Central memory CD8-positive, alpha-beta T cell (primary cell): ENCODE results near the gene MERTK.

ENCODE experiments used
- ATAC-seq: fragments of 150-1000 bp; cut with Tn5 transposase; replicated peaks from 2 replicates; pipeline ENCODE4 v1.10.0; 2022; ENCODE audit warnings: mild to moderate bottlenecking, moderate FRiP score, moderate number of reproducible peaks; ENCODE audit not compliant: poor library complexity, severe bottlenecking; ENCODE audit errors: extremely low read depth
- DNase-seq, 2 donors: peaks; one replicate each; pipeline ENCODE4 v3.0.0; 2021; ENCODE audit warnings: low spot score in 2 of 2
- H3K27ac Mint-ChIP-seq: one replicate; pipeline ENCODE4 v1.8.0; 2022; ENCODE audit warnings: low read depth, mild to moderate bottlenecking, moderate library complexity, mixed read lengths
- H3K27me3 Mint-ChIP-seq: one replicate; pipeline ENCODE4 v1.8.0; 2022; ENCODE audit warnings: mixed read lengths
- H3K36me3 Mint-ChIP-seq: one replicate; pipeline ENCODE4 v1.8.0; 2022; ENCODE audit warnings: mild to moderate bottlenecking, moderate library complexity, mixed read lengths; ENCODE audit not compliant: insufficient read depth
- H3K4me1 Mint-ChIP-seq: one replicate; pipeline ENCODE4 v1.8.0; 2022; ENCODE audit warnings: mixed read lengths
- H3K4me3 Mint-ChIP-seq: one replicate; pipeline ENCODE4 v1.8.0; 2022; ENCODE audit warnings: mild to moderate bottlenecking, moderate library complexity, mixed read lengths
- H3K9me3 Mint-ChIP-seq: one replicate; pipeline ENCODE4 v1.8.0; 2022; ENCODE audit warnings: mixed read lengths

Gene MERTK

DNA sequence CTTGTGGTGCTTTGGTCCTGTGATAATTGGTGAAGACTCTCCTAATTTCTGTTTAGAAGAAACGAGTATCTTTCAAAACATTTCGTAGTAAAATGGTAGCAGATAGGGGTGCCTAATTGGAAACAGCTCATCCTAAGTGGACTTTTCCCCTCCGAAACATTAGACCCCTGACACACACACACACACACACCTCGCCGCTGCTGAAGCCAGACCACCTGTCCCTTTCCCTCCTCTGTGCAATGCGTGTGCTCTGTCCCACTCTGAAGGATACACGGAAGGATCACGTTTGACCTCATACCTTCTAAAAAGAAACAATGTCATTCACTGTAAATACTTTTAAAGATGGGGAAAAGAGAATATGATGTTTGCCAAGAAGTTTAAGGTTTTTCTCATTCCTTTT lies 120.4 kb downstream of the MERTK start:
- Mint-ChIP-seq H3K36me3 (peaks cover 3% of the 10 kb centered on the region), H3K4me1 (no peaks in the 10 kb centered on the region), H3K27ac (no peak overlapping the region), H3K9me3 (no peaks in the 10 kb centered on the region), H3K27me3 (peaks cover 69% of the 10 kb centered on the region), H3K4me3 (no peak overlapping the region)
- ATAC-seq (no peak), DNase-seq (no peak)

GRCh38 chr2:112019569-112019982 lies 121.2 kb downstream of the MERTK start:
- no peaks in the 10 kb centered on the region for H3K9me3 Mint-ChIP-seq
- H3K4me1 Mint-ChIP-seq = no peaks in the 10 kb centered on the region
- no peak overlapping the region for H3K4me3 Mint-ChIP-seq
- DNase-seq = no peak
- ATAC-seq = no peak
- H3K27ac Mint-ChIP-seq = no peak overlapping the region
- peaks cover 3% of the 10 kb centered on the region for H3K36me3 Mint-ChIP-seq
- H3K27me3 Mint-ChIP-seq = peaks cover 69% of the 10 kb centered on the region

GRCh38 chr2:112020561-112020960 lies 122.2 kb downstream of the MERTK start:
- H3K4me1 Mint-ChIP-seq = no peaks in the 10 kb centered on the region
- no peak overlapping the region for H3K27ac Mint-ChIP-seq
- no peaks in the 10 kb centered on the region for H3K9me3 Mint-ChIP-seq
- peaks cover 62% of the 10 kb centered on the region for H3K27me3 Mint-ChIP-seq
- DNase-seq (no peak), ATAC-seq (no peak)
- peaks cover 3% of the 10 kb centered on the region for H3K36me3 Mint-ChIP-seq
- H3K4me3 Mint-ChIP-seq = no peak overlapping the region

DNA sequence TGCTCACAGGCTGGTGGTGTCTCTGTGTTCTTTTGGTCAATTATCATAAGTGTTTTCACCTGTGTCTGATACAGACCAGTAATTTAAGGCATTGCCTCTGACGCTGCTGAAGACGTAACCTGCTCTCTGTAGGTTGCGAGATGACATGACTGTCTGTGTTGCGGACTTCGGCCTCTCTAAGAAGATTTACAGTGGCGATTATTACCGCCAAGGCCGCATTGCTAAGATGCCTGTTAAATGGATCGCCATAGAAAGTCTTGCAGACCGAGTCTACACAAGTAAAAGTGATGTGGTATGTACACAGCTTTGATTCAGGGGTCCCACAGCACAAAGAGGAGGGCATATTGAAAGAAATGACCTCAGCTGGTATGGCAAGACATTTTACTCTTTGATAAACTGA lies 122.9 kb downstream of the MERTK start:
- DNase-seq = no peak
- no peak overlapping the region for H3K27ac Mint-ChIP-seq
- no peaks in the 10 kb centered on the region for H3K9me3 Mint-ChIP-seq
- H3K36me3 Mint-ChIP-seq = peaks cover 3% of the 10 kb centered on the region
- no peak overlapping the region for H3K4me3 Mint-ChIP-seq
- H3K4me1 Mint-ChIP-seq = no peaks in the 10 kb centered on the region
- ATAC-seq = no peak
- peaks cover 55% of the 10 kb centered on the region for H3K27me3 Mint-ChIP-seq

DNA sequence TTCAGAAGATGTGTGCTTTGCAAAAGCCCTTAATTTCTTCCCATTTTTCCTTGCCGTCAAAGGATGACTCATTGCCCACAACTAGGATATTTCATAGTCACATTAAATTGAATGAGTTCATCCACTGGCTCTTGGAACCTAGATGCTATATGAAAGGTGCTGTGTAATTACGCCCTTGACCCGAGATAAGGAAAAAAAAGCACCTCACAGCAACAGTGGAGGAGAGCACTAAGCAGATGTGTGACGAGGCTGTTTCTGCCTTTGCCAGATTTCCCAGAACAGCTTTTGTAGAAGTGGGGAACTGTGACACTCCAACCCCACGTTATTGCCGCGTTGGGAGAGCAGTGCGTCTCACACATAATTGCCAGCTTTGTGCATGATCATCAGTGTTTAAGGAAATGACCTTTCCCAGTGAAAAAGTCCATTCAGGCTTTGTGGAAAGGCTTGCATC lies 123.4 kb downstream of the MERTK start:
- H3K27ac Mint-ChIP-seq = no peak overlapping the region
- ATAC-seq = no peak
- no peak overlapping the region for H3K4me3 Mint-ChIP-seq
- H3K36me3 Mint-ChIP-seq = peaks cover 3% of the 10 kb centered on the region
- peaks cover 50% of the 10 kb centered on the region for H3K27me3 Mint-ChIP-seq
- H3K9me3 Mint-ChIP-seq = no peaks in the 10 kb centered on the region
- no peak for DNase-seq
- H3K4me1 Mint-ChIP-seq = no peaks in the 10 kb centered on the region

DNA sequence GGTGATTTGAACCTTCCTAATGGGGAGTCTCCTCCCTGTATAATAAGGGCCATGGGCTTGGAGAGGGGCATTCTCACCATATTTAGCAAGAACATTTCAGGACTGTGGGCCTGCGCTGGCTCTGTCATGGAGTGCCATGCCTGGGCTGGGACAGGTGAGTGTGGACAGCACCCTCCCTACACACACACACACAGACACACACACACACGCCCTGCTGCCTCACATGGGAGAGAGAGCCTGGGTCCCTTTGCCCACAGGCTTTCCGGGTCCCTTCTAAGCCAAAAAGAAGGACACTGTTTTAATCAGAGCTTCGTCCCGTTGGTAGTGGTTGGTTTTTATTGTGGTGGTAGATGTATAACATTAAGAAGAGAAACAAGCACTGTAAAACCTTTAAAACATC lies 125.3 kb downstream of the MERTK start:
- H3K9me3 Mint-ChIP-seq = no peaks in the 10 kb centered on the region

GRCh38 chr2:112024231-112024630 lies 125.8 kb downstream of the MERTK start:
- H3K9me3 Mint-ChIP-seq = no peaks in the 10 kb centered on the region
- H3K36me3 Mint-ChIP-seq = no peaks in the 10 kb centered on the region
- H3K4me3 Mint-ChIP-seq = no peak overlapping the region
- DNase-seq (no peak), ATAC-seq (no peak)
- no peak overlapping the region for H3K27ac Mint-ChIP-seq
- peaks cover 35% of the 10 kb centered on the region for H3K27me3 Mint-ChIP-seq
- no peaks in the 10 kb centered on the region for H3K4me1 Mint-ChIP-seq

More for the DNA sequence above, 125.3 kb downstream of the MERTK start:
- peaks cover 39% of the 10 kb centered on the region for H3K27me3 Mint-ChIP-seq
- no peak overlapping the region for H3K27ac Mint-ChIP-seq
- no peaks in the 10 kb centered on the region for H3K36me3 Mint-ChIP-seq
- ATAC-seq (no peak), DNase-seq (no peak)
- no peaks in the 10 kb centered on the region for H3K4me1 Mint-ChIP-seq
- H3K4me3 Mint-ChIP-seq = no peak overlapping the region

DNA sequence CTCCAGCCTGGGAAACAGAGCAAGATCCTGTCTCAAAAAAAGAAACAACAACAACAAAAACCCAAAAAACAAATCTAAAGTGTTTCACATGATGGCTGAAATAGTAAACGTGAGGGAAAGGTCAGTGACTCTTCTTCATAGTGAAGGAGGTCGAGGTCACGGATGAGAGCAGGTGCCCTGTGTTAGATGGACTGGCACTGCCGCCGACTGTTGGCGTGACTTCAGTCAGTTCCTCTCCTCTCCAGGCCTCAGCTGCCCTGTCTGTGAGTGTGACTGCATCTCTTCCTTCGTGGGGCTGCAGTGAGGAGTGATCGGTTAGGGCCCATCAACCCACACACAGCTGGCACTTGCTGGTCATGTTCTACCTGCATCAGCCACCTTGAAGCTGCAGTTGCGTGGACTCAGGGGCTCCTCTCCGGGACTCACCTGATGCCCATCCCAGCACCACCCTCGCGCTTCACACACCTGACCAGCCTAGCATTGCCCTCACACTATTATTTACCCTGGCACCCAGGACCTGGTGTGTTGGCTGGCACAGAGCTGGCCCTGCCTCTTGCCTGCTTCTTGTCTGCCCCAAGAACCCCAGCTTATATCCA lies 126.6 kb downstream of the MERTK start:
- H3K27ac Mint-ChIP-seq = no peak overlapping the region
- DNase-seq (no peak), ATAC-seq (no peak)
- peaks cover 28% of the 10 kb centered on the region for H3K27me3 Mint-ChIP-seq
- H3K36me3 Mint-ChIP-seq = no peaks in the 10 kb centered on the region
- H3K9me3 Mint-ChIP-seq = no peaks in the 10 kb centered on the region
- no peak overlapping the region for H3K4me3 Mint-ChIP-seq
- H3K4me1 Mint-ChIP-seq = no peaks in the 10 kb centered on the region

GRCh38 chr2:112026509-112026908 lies 128.1 kb downstream of the MERTK start:
- no peak for DNase-seq
- Mint-ChIP-seq H3K36me3 (no peaks in the 10 kb centered on the region), H3K27me3 (peaks cover 13% of the 10 kb centered on the region), H3K9me3 (no peaks in the 10 kb centered on the region), H3K27ac (no peak overlapping the region), H3K4me1 (no peaks in the 10 kb centered on the region), H3K4me3 (no peak overlapping the region)
- no peak for ATAC-seq

- no peak overlapping the region for H3K27ac Mint-ChIP-seq
- ATAC-seq (no peak), DNase-seq (no peak)
- no peaks in the 10 kb centered on the region for H3K27me3 Mint-ChIP-seq
- H3K4me3 Mint-ChIP-seq = no peak overlapping the region
- H3K4me1 Mint-ChIP-seq = no peaks in the 10 kb centered on the region
- H3K36me3 Mint-ChIP-seq = no peaks in the 10 kb centered on the region
- H3K9me3 Mint-ChIP-seq = no peaks in the 10 kb centered on the region
Observed at GRCh38 chr2:112027767-112028166, 129.4 kb downstream of the MERTK start.

DNA sequence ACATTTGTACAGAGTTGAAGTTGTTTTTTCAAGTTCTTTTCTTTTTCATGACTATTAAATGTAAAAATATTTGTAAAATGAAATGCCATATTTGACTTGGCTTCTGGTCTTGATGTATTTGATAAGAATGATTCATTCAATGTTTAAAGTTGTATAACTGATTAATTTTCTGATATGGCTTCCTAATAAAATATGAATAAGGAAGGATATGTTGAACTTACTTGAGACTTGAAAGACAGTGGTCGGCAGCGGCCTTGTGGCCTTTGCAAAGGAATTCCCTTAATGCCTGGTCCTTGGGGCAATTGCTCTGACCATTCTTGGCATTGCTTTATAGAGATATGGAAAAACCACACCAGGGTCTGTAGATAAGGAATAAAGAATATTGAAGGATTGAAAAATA lies 130.8 kb downstream of the MERTK start:
- no peaks in the 10 kb centered on the region for H3K4me1 Mint-ChIP-seq
- H3K9me3 Mint-ChIP-seq = no peaks in the 10 kb centered on the region
- no peak overlapping the region for H3K4me3 Mint-ChIP-seq
- no peaks in the 10 kb centered on the region for H3K36me3 Mint-ChIP-seq
- ATAC-seq (no peak), DNase-seq (no peak)
- no peak overlapping the region for H3K27ac Mint-ChIP-seq
- H3K27me3 Mint-ChIP-seq = no peaks in the 10 kb centered on the region

DNA sequence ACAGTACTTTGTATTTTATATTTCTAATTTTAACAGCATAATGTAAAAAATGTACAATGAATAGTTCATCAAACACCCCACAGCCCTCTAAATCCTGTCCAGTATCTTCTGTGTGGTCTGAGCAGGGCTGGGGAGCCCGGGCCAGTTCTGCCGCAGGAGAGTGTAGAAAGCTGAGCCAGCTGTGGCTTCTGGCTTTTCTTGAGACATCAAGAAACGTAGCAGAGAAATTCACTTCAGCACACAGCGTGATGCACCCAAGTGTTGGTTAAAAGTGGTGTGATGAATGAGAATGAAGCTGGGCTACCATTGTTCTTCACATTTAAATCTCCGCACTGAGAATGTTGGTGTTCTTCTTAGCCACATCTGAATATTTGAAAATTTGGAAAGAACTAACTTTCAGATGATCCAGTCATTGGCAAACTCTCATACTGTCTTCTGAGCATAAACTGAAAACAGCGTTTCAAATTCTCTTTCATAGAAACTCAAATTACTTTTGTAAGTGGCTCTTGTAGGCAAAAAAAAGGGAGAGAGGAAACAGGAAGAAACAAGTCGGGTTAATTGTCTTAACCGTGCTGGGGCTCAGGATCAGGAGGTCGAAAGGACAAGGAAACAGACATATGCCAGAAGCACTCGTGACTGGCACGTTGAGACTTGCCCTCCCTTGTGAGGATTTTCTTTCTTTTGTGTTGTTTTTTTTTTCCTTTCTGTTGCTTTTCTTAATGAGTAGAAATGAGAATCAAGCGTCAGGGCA lies 133.2 kb downstream of the MERTK start:
- ATAC-seq (no peak), DNase-seq (no peak)
- Mint-ChIP-seq H3K36me3 (no peaks in the 10 kb centered on the region), H3K4me1 (no peaks in the 10 kb centered on the region), H3K9me3 (no peaks in the 10 kb centered on the region), H3K27me3 (no peaks in the 10 kb centered on the region), H3K4me3 (no peak overlapping the region), H3K27ac (no peak overlapping the region)

DNA sequence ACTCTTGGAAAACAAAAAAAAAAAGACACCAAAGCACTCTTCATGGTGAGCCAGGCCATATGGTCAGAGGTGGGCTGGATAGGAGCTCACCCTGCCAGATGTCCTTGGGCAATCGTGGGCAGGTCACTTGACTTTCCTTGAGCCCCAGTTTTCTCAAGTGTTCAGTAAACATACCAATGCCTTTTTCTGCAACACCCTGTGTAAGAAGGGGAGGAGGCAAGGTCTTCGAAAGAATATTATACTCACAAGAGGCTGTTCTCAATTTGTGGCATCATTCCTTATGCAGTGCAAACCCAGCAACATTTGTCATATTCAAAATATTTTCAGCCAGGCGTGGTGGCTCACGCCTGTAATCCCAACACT lies 133.8 kb downstream of the MERTK start:
- no peak for ATAC-seq
- DNase-seq = no peak
- Mint-ChIP-seq H3K9me3 (no peaks in the 10 kb centered on the region), H3K27me3 (no peaks in the 10 kb centered on the region), H3K27ac (no peak overlapping the region), H3K4me3 (no peak overlapping the region), H3K4me1 (no peaks in the 10 kb centered on the region), H3K36me3 (no peaks in the 10 kb centered on the region)
